Transverse colon (tissue), 4 donors: ENCODE results near the gene PCNT.

ENCODE experiments used
- POLR2A ChIP-seq: fragments of 450-650 bp; IDR thresholded peaks from one replicate; pipeline ENCODE4 v1.6.1; 2016; ENCODE audit warnings: antibody characterized with exemption, mild to moderate bottlenecking, moderate library complexity
- POLR2AphosphoS5 ChIP-seq, 3 donors: sonication (generic); formaldehyde crosslinking; IDR thresholded peaks; one replicate each; pipeline ENCODE4 v1.6.1; 2016; ENCODE audit warnings: antibody characterized with exemption in 3 of 3
- TF ChIP-seq, protein P1 (sequence below), 5 experiments: fragments of 200-600 bp in 3 of 5; fragments of 450-650 bp in 2 of 5; sonication (generic) in 3 of 5; IDR thresholded peaks; 1 replicate in 2 of 5; 2 replicates in 3 of 5; pipeline ENCODE4 v1.5.1; 2016 to 2017; ENCODE audit warnings: antibody characterized with exemption in 5 of 5, inconsistent platforms in 3 of 5, mild to moderate bottlenecking in 2 of 5, moderate library complexity in 1 of 5

- TF ChIP-seq, protein P1, sequence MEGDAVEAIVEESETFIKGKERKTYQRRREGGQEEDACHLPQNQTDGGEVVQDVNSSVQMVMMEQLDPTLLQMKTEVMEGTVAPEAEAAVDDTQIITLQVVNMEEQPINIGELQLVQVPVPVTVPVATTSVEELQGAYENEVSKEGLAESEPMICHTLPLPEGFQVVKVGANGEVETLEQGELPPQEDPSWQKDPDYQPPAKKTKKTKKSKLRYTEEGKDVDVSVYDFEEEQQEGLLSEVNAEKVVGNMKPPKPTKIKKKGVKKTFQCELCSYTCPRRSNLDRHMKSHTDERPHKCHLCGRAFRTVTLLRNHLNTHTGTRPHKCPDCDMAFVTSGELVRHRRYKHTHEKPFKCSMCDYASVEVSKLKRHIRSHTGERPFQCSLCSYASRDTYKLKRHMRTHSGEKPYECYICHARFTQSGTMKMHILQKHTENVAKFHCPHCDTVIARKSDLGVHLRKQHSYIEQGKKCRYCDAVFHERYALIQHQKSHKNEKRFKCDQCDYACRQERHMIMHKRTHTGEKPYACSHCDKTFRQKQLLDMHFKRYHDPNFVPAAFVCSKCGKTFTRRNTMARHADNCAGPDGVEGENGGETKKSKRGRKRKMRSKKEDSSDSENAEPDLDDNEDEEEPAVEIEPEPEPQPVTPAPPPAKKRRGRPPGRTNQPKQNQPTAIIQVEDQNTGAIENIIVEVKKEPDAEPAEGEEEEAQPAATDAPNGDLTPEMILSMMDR (IDR thresholded peaks at IDR 0.05), result no peak
- TF ChIP-seq POLR2AphosphoS5 (IDR thresholded peaks at IDR 0.05) (peak; percentile 21 to 28 (median 25)), POLR2A (peak; percentile 20)
Measured at GRCh38 chr21:46323710-46324389, at the start of gene PCNT, which contains the start of gene C21orf58.
